Neural progenitor cell (in vitro differentiated cells): ENCODE results near the gene ACAP2. TPM values are rescaled to one million over a fixed set of nuclear protein-coding genes. Genes with fewer than 3 reads are reported as not detected.

Source experiments
- DNase-seq: peaks from one replicate; pipeline ENCODE4 v3.0.0-alpha.2; 2016; ENCODE audit warnings: low spot score
- H2AFZ ChIP-seq: fragments of 200-600 bp; sonication (generic); replicated peaks from 2 replicates; pipeline ENCODE4 v1.6.1; 2016; ENCODE audit warnings: antibody characterized with exemption
- H3F3A ChIP-seq: fragments of 200-600 bp; sonication (generic); 2 replicates; pipeline ENCODE4 v1.6.1; 2016; ENCODE audit warnings: antibody characterized with exemption, low read depth
- H3K27ac ChIP-seq: fragments of 200-600 bp; sonication (generic); 2 replicates; pipeline ENCODE4 v1.5.1; 2016; ENCODE audit warnings: mild to moderate bottlenecking
- H3K27me3 ChIP-seq: fragments of 200-600 bp; sonication (generic); 2 replicates; pipeline ENCODE4 v1.6.1; 2016; ENCODE audit warnings: mild to moderate bottlenecking, moderate library complexity
- H3K36me3 ChIP-seq: fragments of 200-600 bp; sonication (generic); 2 replicates; pipeline ENCODE4 v1.5.1; 2016
- H3K4me1 ChIP-seq: fragments of 200-600 bp; sonication (generic); 2 replicates; pipeline ENCODE4 v1.6.1; 2016; ENCODE audit warnings: mixed run types
- H3K4me2 ChIP-seq: fragments of 200-600 bp; sonication (generic); 2 replicates; pipeline ENCODE4 v1.6.1; 2016
- H3K4me3 ChIP-seq: fragments of 200-600 bp; sonication (generic); 2 replicates; pipeline ENCODE4 v1.5.1; 2016
- H3K79me2 ChIP-seq: fragments of 200-600 bp; sonication (generic); 2 replicates; pipeline ENCODE4 v1.6.1; 2016; ENCODE audit warnings: low read depth
- H3K9ac ChIP-seq: fragments of 200-600 bp; sonication (generic); 2 replicates; pipeline ENCODE4 v1.6.1; 2016
- H3K9me3 ChIP-seq: fragments of 200-600 bp; sonication (generic); 2 replicates; pipeline ENCODE4 v1.5.1; 2016; ENCODE audit warnings: low read depth
- H4K20me1 ChIP-seq: fragments of 200-600 bp; sonication (generic); 2 replicates; pipeline ENCODE4 v1.6.1; 2016; ENCODE audit warnings: low read depth
- H3K27ac Mint-ChIP-seq: 3 replicates; pipeline ENCODE4 v1.8.0; 2021; ENCODE audit warnings: mixed read lengths
- H3K27me3 Mint-ChIP-seq: 2 replicates; pipeline ENCODE4 v1.8.0; 2022; ENCODE audit warnings: low read depth, mild to moderate bottlenecking, inconsistent platforms, moderate library complexity, mixed read lengths; ENCODE audit not compliant: insufficient read depth
- H3K36me3 Mint-ChIP-seq: 3 replicates; pipeline ENCODE4 v1.8.0; 2021; ENCODE audit warnings: mixed read lengths
- H3K4me1 Mint-ChIP-seq: 3 replicates; pipeline ENCODE4 v1.8.0; 2021; ENCODE audit warnings: mixed read lengths
- H3K4me3 Mint-ChIP-seq: 3 replicates; pipeline ENCODE4 v1.8.0; 2021; ENCODE audit warnings: mild to moderate bottlenecking, moderate library complexity, mixed read lengths
- H3K9me3 Mint-ChIP-seq: 3 replicates; pipeline ENCODE4 v1.8.0; 2020; ENCODE audit warnings: mixed read lengths
- CTCF ChIP-seq: fragments of 200-600 bp; sonication (generic); IDR thresholded peaks from 2 replicates; pipeline ENCODE4 v1.5.1; 2017; ENCODE audit warnings: antibody characterized with exemption, mild to moderate bottlenecking
- EZH2 ChIP-seq: fragments of 200-600 bp; sonication (generic); IDR thresholded peaks from 2 replicates; pipeline ENCODE4 v1.6.1; 2017; ENCODE audit warnings: antibody characterized with exemption, mild to moderate bottlenecking, moderate library complexity
- EZH2phosphoT487 ChIP-seq: fragments of 200-600 bp; sonication (generic); IDR thresholded peaks from 2 replicates; pipeline ENCODE4 v1.6.1; 2017; ENCODE audit warnings: antibody characterized with exemption
- total RNA-seq: library from RNA; depleted of rRNA; stranded (reverse); fragments of >200 nt; gene quantifications from 2 replicates; pipeline ENCODE4 v1.2.3, GENCODE V29; 2015; ENCODE audit warnings: low replicate concordance

Gene ACAP2
- total RNA-seq, 1 donor from 2014 or later: 68.4 TPM

GRCh38 chr3:195259475-195260279 lies 183.1 kb downstream of the ACAP2 start:
- H3K27me3 Mint-ChIP-seq: peaks cover 2% of the 10 kb centered on the region
- TF ChIP-seq CTCF (peak; percentile 59), EZH2 (no peak), EZH2phosphoT487 (peak; percentile 44)
- H3K27me3 ChIP-seq: no peaks in the 10 kb centered on the region
- H3F3A ChIP-seq: peaks cover 27% of the 10 kb centered on the region
- H3K36me3 Mint-ChIP-seq: peaks cover 3% of the 10 kb centered on the region
- no peaks in the 10 kb centered on the region for H3K9me3 Mint-ChIP-seq
- H3K9me3 ChIP-seq: no peaks in the 10 kb centered on the region
- H3K4me1 Mint-ChIP-seq: peaks cover 33% of the 10 kb centered on the region
- no peak overlapping the region for H3K27ac ChIP-seq
- H3K4me3 ChIP-seq: peak overlapping the region; percentile 70
- peak; percentile 96 for DNase-seq
- H3K4me1 ChIP-seq: peaks cover 14% of the 10 kb centered on the region
- peak overlapping the region; percentile 69 for H3K4me3 Mint-ChIP-seq
- peak overlapping the region; percentile 98 for H3K4me2 ChIP-seq
- peaks cover 86% of the 10 kb centered on the region for H4K20me1 ChIP-seq
- H3K36me3 ChIP-seq: no peaks in the 10 kb centered on the region
- peaks cover 76% of the 10 kb centered on the region for H3K79me2 ChIP-seq
- no peak overlapping the region for H3K27ac Mint-ChIP-seq
- H2AFZ ChIP-seq: peak overlapping the region; percentile 87
- H3K9ac ChIP-seq: peak overlapping the region; percentile 10

- peak overlapping the region; percentile 48 for H3K4me3 Mint-ChIP-seq
- Histone ChIP-seq H3K4me3 (peak overlapping the region; percentile 70), H3K27me3 (no peaks in the 10 kb centered on the region), H3F3A (peaks cover 27% of the 10 kb centered on the region), H2AFZ (no peak overlapping the region), H3K9ac (no peak overlapping the region), H3K4me1 (peaks cover 20% of the 10 kb centered on the region), H3K9me3 (no peaks in the 10 kb centered on the region), H3K4me2 (peak overlapping the region; percentile 98), H3K27ac (no peak overlapping the region), H3K79me2 (peaks cover 75% of the 10 kb centered on the region), H4K20me1 (peaks cover 84% of the 10 kb centered on the region), H3K36me3 (no peaks in the 10 kb centered on the region)
- H3K36me3 Mint-ChIP-seq: peaks cover 3% of the 10 kb centered on the region
- no peaks in the 10 kb centered on the region for H3K9me3 Mint-ChIP-seq
- DNase-seq: no peak
- TF ChIP-seq EZH2 (no peak), CTCF (no peak), EZH2phosphoT487 (no peak)
- no peak overlapping the region for H3K27ac Mint-ChIP-seq
- H3K27me3 Mint-ChIP-seq: peaks cover 2% of the 10 kb centered on the region
- peaks cover 33% of the 10 kb centered on the region for H3K4me1 Mint-ChIP-seq
These were observed 183.7 kb downstream of the ACAP2 start for GRCh38 chr3:195259154-195259474.

- Histone ChIP-seq H3K27me3 (no peaks in the 10 kb centered on the region), H3K4me1 (peaks cover 22% of the 10 kb centered on the region), H3K9me3 (no peaks in the 10 kb centered on the region), H3K9ac (no peak overlapping the region), H3K36me3 (no peaks in the 10 kb centered on the region), H3F3A (peaks cover 27% of the 10 kb centered on the region), H4K20me1 (peaks cover 79% of the 10 kb centered on the region), H2AFZ (no peak overlapping the region), H3K27ac (no peak overlapping the region), H3K4me2 (peak overlapping the region; percentile 98), H3K79me2 (peaks cover 76% of the 10 kb centered on the region), H3K4me3 (no peak overlapping the region)
- DNase-seq: no peak
- H3K9me3 Mint-ChIP-seq: no peaks in the 10 kb centered on the region
- peaks cover 3% of the 10 kb centered on the region for H3K36me3 Mint-ChIP-seq
- H3K4me3 Mint-ChIP-seq: peak overlapping the region; percentile 69
- H3K27me3 Mint-ChIP-seq: peaks cover 2% of the 10 kb centered on the region
- H3K27ac Mint-ChIP-seq: peak overlapping the region; percentile 29
- TF ChIP-seq EZH2phosphoT487 (no peak), CTCF (no peak), EZH2 (no peak)
- H3K4me1 Mint-ChIP-seq: peaks cover 36% of the 10 kb centered on the region
These were observed 184.2 kb downstream of the ACAP2 start for GRCh38 chr3:195258449-195259153.
